C1 segment of cervical spinal cord (tissue), 14 donors: ENCODE data around the gene MRPL14.

ENCODE experiments used
- DNase-seq, 14 donors: peaks; one replicate each; lab custom pipeline; 2025; lab: John Stamatoyannopoulos, UW

Gene MRPL14

GRCh38 chr6:44080561-44081521, 46.4 kb downstream of the MRPL14 start:
- DNase-seq, result no peak

DNA sequence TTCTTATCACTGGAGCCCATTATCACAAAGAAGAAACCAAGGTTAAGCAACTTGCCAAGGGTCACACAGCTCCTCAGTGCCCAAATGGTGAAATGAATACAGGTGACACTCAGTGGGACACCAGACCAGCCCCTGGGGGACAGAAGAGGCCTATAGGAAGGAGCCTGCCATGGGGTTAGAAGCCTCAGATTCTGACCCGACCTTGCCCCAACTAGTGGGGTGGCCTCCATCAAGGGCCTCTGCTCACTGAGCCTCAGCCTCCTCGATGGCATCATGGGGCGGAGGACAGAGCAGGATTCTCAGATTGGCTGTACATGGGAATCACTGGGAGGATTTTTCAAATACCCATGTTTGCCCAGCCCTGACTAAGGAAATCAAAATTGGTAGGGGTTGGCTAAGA, 47.6 kb downstream of the MRPL14 start:
- no peak for DNase-seq

DNA sequence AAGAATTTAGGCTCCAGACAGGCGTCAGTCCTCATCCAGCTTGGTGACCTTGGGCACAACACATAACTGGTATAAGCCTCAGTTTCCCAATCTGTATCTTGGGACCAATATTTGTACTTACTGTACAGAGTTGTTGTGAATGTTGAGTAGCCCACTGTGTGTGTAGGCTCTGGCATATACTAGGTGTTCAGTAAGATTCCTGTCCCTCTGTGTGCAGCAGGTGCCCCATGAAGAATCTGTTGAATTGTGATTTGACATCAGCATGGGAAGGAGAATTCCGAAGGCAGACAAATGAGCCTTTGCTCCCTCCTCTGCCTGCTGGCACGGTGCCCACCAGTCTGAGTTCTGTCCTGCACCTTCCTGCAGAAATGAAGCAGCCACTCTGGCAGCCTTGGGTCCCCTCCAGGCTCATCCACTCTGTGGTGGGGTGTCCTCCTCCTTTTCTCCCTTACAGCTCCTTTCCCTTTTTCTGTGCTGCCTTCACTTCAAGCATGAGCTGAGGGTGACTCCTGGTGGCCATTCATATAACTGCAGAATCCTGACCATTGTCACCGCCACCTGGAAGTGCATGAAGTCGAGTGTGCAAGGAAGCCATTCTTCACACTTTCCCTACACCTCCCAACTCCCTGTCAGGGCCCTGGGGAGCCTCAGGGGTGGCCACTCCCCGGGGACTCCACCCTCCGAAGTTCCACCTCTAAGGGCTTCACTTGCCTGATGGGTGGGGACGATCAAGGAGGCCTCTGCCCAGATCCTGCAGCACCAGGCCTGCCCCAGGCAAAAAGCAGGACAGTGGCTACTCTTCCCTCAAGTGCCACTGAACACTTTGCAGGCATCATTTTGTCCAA, 48.2 kb downstream of the MRPL14 start:
- no peak for DNase-seq

DNA sequence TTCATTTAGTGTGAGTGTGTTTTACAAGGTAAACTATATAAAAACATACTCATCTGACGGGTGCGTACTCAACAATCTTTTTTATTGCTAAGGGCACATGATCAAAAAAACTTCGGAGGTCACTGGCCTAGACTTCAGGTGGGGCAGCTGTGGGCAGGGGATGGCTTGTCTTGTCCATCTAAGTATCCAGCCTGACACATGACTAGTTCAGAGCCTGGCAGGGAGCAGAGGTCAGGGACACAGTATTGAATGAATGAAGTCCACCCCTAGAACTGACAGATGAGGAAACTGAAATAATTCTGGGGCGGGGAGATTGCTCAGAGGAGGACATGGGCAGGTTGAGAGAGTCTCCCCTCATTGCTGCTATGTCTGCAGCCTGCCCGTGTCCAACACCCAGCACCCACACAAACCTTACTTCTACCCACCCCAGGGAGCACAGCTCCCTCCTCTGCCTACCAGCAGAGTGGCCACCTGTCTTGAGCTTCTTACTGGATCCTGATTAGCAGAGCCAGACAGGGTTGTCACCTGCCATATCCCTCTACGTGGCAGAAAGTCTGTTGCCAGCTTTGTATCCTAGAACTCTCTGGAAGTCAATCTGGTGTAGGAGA, 48.9 kb downstream of the MRPL14 start:
- DNase-seq, result no peak

- no peak for DNase-seq
Observed at GRCh38 chr6:44077214-44077946, 49.9 kb downstream of the MRPL14 start.

DNA sequence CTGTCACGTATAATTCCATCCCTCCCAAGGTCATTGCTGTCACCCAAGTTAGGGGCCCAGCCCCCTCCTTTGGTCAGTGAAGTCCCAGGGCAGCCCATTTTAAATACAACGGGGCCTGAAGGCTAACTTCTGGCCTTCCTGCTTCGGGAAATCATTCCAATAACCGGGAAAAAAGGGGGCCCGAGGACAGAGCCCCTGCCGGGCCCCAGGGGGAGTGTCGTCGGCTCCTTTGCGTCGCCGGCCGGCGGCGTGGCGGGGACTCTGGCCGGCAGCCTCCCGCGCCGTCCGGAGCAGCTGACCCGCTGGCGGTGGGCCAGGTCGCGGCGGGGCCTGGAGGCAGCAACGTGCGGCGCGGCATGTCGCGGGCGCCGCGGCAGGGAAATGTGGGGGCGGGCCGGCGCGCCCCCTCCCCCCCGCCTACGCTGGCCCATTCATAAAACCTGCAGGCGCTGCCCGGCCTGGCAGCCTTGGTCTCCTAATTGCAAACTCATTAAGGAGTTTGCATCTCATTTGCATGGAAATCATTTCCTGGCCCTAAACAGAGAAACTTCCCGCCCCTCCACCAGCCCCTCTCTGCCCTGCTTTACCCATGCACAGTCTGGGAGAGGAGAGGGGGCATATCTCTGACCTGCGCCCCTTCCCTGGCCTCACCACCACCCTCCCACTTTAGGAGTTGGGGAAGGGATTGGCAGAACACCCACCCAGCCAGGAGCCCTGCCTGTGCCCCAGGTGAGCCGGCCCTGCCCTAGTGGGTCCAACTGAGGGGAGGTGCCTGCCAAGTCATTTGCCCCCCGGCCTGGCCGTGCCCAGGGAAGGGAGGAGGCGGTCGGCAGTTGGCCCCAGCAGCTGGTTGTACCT, 50.7 kb downstream of the MRPL14 start:
- no peak for DNase-seq

GRCh38 chr6:44075647-44076355, 51.5 kb downstream of the MRPL14 start:
- no peak for DNase-seq

DNA sequence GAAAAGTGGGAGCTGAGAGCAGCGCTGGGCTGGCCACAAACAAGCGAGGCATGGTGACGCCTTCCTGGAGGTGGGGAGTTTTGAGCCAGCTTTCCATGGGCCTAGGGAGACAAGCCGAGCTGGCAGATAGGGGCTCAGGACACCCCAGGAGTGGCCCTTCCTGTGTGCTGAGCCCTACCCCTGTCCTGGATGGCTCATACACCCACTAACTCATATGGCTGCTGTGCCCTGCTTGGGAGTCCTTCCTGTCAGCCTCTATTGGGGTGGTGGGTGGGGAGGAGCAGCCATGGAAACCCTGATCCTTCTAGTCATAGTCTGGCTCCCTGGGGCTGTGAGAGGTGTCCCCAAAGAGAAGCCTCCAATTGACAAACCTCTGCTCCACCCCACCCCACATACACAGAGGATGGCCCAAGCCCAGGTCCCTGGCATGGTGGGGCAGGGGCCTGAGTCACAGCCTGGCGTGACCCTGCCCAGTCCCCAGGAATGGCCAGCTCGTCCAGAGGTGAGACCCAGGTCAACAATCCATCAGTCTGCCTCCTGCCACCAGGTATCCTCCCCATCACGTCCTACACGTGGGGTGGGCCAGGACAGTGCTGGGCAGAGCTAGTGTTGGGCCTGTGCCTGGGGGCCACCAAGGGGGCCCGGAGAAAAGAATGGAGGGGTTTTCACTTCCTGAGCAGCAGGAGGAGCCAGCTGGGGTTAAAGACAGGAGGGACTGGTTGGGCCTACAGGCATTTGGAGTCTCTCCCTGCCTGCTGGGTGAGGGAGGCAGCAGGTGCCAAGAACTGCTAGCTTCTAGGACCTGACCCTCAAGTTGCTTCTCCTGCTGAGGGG, 52.2 kb downstream of the MRPL14 start:
- DNase-seq, result no peak

GRCh38 chr6:44074439-44074812, 52.8 kb downstream of the MRPL14 start:
- no peak for DNase-seq

DNA sequence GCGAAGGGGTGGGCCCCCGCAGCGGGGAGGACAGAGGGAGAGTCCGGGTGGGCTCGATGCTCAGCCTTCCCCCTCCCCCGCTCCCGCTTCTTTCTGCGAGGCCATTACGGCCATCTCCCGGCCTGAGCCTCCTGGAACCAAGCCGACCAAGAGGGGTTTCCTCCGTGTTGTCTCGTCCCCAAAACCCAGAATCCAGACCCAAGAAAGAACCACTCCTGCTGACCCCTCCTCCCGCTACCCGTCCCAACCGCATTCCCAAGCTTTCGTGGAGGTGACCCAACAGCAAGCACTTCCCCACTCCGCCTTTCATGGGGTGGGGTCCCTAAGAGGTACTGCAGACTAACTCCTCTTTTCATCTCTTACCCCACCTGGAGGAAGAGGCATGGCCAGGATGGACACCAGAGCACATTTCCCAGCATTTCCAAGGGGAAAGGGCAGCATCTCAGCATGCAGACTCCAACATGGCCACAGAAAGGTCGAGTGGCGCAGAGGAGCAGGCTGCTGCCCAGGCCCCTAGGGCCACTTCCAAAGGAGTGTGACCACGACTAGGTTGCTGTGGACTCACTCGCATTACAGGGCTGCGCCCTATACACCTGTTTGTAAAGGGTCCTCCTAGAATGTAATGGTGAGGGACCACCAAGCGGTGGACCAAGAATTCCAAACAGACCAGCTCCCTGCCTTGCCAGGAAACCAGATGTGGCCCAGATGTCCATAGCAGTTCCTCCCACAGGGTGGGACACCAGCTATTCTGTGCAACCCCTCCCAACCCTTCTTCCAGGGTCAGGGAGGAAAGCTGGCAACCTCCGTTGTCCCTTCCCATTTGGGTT, 53.4 kb downstream of the MRPL14 start:
- DNase-seq, result no peak

- DNase-seq, result no peak
Observed at GRCh38 chr6:44072959-44073611, 54.2 kb downstream of the MRPL14 start.

GRCh38 chr6:44072452-44072958, 54.7 kb downstream of the MRPL14 start:
- no peak for DNase-seq

DNA sequence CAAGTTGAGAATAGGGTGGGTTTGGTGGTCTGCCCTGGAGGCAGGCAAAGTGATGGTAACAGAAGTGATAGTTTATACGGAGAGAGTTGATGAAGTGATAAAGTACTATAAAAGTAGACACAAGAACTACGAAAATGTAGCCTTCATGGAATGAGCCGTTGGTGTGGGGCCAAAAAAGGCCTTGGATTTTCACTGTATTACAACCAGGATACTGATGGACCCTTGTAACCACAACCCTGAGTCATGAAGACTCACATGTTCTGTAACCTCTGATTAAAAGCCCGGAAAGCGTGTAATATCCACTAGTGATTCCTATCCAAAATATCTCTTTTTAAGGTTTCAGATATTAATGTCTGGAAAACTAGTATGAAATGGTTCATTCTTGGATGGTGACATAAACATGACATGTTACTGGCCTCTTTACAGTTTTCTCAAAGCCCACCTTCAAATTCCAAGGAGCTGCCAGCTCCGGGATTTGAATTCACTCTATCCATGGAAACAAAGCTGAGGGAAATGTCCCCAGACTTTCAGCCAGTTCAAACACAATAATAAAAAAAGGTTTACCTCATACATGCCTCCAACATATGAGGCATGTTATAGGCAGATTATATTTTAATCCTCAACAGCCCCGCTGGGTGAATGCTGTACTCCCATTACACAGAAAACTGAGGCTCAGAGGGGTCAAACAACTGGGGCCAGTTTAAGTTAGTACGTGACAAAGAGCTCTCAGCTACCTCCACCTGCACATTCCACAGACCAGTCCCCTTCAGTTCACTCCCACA, 55.4 kb downstream of the MRPL14 start:
- DNase-seq, result no peak

DNA sequence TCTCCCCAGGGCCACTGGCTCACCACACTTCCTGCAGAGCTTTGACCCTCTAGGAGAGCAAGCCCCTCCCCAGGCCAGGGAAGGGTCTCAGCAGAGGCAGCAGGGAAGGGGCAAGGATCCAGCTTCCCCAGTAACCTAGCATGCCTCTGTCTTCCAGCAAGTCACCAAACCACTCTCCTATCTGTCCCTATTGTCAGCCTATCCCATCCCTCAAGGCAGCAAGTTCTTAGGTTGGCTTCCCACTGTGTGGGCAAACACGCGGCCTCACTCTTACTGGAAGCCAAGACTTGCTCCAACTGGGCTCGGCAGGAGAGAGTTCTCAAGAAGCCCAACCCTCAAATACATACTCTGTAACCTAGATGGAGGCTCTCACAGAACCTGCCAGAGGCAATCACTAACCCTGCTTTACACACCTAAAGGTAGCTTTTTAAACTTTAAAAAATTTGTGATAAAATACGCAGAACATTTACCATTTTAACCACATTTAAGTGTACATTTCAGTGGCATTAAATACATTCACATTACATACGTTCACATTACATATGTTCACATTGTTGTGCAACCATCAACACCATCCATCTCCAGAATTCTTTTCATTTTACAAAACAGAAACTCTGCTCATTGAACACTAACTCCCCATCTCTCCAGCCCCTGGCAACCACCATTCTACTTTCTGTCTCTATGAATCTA, 58.5 kb downstream of the MRPL14 start:
- DNase-seq, result no peak

GRCh38 chr6:44067173-44068139, 59.8 kb downstream of the MRPL14 start:
- DNase-seq, result no peak
